Measurements from ENCODE around the gene ILRUN.
"Not testable (repeated sequence)": the region's sequence is repeated elsewhere in the genome, so short reads cannot be mapped to it uniquely, and the experiment has no call there.

The ILRUN gene

DNA sequence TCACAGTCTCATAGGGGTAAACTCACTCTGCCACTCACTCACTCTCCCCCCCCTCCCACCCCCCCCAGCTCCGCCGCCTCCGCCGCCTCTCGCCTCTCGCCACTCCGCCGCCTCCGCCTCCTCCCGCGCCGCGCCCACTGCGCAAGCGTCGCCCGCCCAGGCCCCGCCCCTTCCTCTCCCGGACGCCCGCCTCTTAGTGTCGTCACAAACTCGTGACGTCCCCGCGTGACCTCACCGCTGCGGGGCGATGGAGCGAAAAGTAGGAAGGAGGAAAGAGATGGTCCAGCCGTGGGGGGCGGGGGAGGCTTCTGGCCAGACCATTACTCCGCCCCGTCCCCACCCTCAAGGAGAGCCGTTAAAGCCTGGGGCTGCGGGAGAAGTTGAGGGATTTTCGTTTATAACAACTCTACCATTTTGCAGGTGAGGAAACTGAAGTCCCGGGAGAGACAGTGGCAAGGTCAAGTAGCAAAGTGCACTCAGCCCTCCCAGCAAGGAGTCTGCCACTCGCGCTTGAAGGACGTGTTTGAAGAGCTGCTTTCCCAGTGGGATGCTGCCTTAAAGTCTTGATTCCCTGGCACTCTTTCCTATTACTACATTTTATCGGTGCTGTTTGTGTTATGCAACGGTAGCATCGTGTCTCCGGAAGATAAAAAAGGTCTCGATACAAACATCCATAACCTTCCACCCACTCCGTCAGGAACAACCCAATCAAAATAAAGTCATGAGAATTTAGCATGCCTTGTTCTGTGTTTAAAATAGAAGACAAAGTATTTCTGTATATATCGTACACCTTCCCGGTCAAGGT, at the start of gene ILRUN:
ILRUN (minus strand) TSS at position 29 of the 805 bp plus-strand sequence. CDS start 164 bp downstream, outside the sequence.
- no peak for TF ChIP-seq EZH2phosphoT487 (IDR thresholded peaks at IDR 0.05; ENCODE audit: borderline replicate concordance)
- TF ChIP-seq, protein P1, sequence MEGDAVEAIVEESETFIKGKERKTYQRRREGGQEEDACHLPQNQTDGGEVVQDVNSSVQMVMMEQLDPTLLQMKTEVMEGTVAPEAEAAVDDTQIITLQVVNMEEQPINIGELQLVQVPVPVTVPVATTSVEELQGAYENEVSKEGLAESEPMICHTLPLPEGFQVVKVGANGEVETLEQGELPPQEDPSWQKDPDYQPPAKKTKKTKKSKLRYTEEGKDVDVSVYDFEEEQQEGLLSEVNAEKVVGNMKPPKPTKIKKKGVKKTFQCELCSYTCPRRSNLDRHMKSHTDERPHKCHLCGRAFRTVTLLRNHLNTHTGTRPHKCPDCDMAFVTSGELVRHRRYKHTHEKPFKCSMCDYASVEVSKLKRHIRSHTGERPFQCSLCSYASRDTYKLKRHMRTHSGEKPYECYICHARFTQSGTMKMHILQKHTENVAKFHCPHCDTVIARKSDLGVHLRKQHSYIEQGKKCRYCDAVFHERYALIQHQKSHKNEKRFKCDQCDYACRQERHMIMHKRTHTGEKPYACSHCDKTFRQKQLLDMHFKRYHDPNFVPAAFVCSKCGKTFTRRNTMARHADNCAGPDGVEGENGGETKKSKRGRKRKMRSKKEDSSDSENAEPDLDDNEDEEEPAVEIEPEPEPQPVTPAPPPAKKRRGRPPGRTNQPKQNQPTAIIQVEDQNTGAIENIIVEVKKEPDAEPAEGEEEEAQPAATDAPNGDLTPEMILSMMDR (conservative IDR thresholded peaks at IDR 0.05; ENCODE audit: low read length), result no peak
- Histone ChIP-seq H3K9me2 (replicated peaks; ENCODE audit: low read depth, low read length) (no peaks in the 10 kb centered on the region), H3F3A (ENCODE audit: low read depth) (no peaks in the 10 kb centered on the region), H3K4me2 (ENCODE audit: low read depth, low read length, poor library complexity, severe bottlenecking) (peak within 1 kb of the TSS; percentile 95), H2AFZ (ENCODE audit: low read length) (peak within 1 kb of the TSS; percentile 87), H4K20me1 (ENCODE audit: insufficient read depth, low read length, poor library complexity, severe bottlenecking) (peaks cover 42% of the 10 kb centered on the region), H3K9ac (ENCODE audit: low read depth, low read length, poor library complexity, severe bottlenecking) (peak within 1 kb of the TSS; percentile 86), H3K27me3 (ENCODE audit: insufficient read depth, low read length, poor library complexity, severe bottlenecking) (no peaks in the 10 kb centered on the region), H3K4me3 (ENCODE audit: low read length, poor library complexity, severe bottlenecking) (peak within 1 kb of the TSS; percentile 81), H3K79me2 (ENCODE audit: insufficient read depth, low read length) (peaks cover 45% of the 10 kb centered on the region), H3K9me3 (ENCODE audit: insufficient read depth, low read depth, low read length) (no peaks in the 10 kb centered on the region), H3K36me3 (ENCODE audit: insufficient read depth, low read length) (no peaks in the 10 kb centered on the region), H3K4me1 (ENCODE audit: insufficient read depth, low read length, poor library complexity, severe bottlenecking) (peaks cover 37% of the 10 kb centered on the region)

GRCh38 chr6:34745277-34746103, 48.9 kb upstream of the ILRUN start:
- H2AFZ ChIP-seq (ENCODE audit: low read length), result no peak overlapping the region
- no peak overlapping the region for H3K4me2 ChIP-seq (ENCODE audit: low read depth, low read length, poor library complexity, severe bottlenecking)
- no peaks in the 10 kb centered on the region for H3F3A ChIP-seq (ENCODE audit: low read depth)

DNA sequence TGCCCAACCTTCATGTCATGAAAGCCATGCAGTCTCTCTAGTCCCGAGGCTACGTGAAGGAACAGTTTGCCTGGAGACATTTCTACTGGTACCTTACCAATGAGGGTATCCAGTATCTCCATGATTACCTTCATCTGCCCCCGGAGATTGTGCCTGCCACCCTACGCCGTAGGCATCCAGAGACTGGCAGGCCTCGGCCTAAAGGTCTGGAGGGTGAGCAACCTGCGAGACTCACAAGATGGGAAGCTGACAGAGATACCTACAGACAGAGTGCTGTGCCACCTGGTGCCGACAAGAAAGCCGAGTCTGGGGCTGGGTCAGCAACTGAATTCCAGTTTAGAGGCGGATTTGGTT, 47.7 kb upstream of the ILRUN start:
- H3K79me2 ChIP-seq (ENCODE audit: insufficient read depth, low read length); H3K4me3 ChIP-seq (ENCODE audit: low read length, poor library complexity, severe bottlenecking); H3K9me2 ChIP-seq (replicated peaks; ENCODE audit: low read depth, low read length); H3F3A ChIP-seq (ENCODE audit: low read depth); H3K9ac ChIP-seq (ENCODE audit: low read depth, low read length, poor library complexity, severe bottlenecking); H3K4me1 ChIP-seq (ENCODE audit: insufficient read depth, low read length, poor library complexity, severe bottlenecking); H2AFZ ChIP-seq (ENCODE audit: low read length); H4K20me1 ChIP-seq (ENCODE audit: insufficient read depth, low read length, poor library complexity, severe bottlenecking); H3K9me3 ChIP-seq (ENCODE audit: insufficient read depth, low read depth, low read length); H3K27me3 ChIP-seq (ENCODE audit: insufficient read depth, low read length, poor library complexity, severe bottlenecking); H3K4me2 ChIP-seq (ENCODE audit: low read depth, low read length, poor library complexity, severe bottlenecking); H3K36me3 ChIP-seq (ENCODE audit: insufficient read depth, low read length): not testable (repeated sequence)

More at GRCh38 chr6:34745277-34746103, 48.9 kb upstream of the ILRUN start:
- no peaks in the 10 kb centered on the region for H3K4me1 ChIP-seq (ENCODE audit: insufficient read depth, low read length, poor library complexity, severe bottlenecking)
- no peaks in the 10 kb centered on the region for H3K36me3 ChIP-seq (ENCODE audit: insufficient read depth, low read length)
- no peak overlapping the region for H3K9ac ChIP-seq (ENCODE audit: low read depth, low read length, poor library complexity, severe bottlenecking)
- no peak overlapping the region for H3K4me3 ChIP-seq (ENCODE audit: low read length, poor library complexity, severe bottlenecking)
- H3K9me3 ChIP-seq (ENCODE audit: insufficient read depth, low read depth, low read length), result no peaks in the 10 kb centered on the region
- no peaks in the 10 kb centered on the region for H4K20me1 ChIP-seq (ENCODE audit: insufficient read depth, low read length, poor library complexity, severe bottlenecking)
- H3K27me3 ChIP-seq (ENCODE audit: insufficient read depth, low read length, poor library complexity, severe bottlenecking), result no peaks in the 10 kb centered on the region
- TF ChIP-seq, protein P1 (conservative IDR thresholded peaks at IDR 0.05; ENCODE audit: low read length), result no peak
- no peak for TF ChIP-seq EZH2phosphoT487 (IDR thresholded peaks at IDR 0.05; ENCODE audit: borderline replicate concordance)
- no peaks in the 10 kb centered on the region for H3K79me2 ChIP-seq (ENCODE audit: insufficient read depth, low read length)
- no peaks in the 10 kb centered on the region for H3K9me2 ChIP-seq (replicated peaks; ENCODE audit: low read depth, low read length)
